Measurements from ENCODE around the gene CIDEC.

DNA sequence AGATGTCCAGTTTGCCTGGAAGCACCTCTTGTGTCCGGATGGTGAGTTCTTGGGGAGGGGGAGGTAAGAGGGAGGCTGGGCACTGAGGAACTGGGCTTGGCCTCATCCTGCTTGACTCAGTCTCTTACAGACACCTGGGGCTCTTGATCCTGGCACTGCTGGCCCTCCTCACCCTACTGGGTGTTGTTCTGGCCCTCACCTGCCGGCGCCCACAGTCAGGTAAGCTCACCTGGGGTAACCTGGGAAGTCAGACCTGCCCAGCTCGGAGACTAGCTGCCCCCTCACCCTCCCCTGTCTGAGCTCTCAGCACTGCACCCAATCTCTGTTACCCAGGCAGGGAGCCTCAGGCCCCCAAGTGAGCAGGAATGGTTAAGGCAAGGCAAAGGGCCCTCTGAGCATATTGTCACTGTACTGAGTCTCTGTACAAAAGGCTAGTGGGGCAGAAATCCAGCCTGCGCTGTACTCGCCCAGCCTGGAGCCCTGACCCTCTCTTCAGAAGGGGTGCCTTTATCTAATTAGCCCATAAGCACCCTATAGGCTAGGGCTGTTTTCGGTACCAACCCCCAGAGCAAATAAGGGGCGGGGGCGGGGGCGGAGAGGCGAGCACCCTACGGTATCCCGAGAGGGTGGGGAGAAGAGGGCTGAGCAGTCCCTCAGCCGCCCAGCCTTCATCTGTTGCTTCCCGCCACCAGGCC is 34.7 kb upstream of the CIDEC start:
- TF ChIP-seq ZNF501 (tag by site-specific recombination; IDR thresholded peaks at IDR 0.05) (no peak), ZNF138 (tag by site-specific recombination; IDR thresholded peaks at IDR 0.05; ENCODE audit: borderline replicate concordance) (no peak), KLF10 (tag by site-specific recombination; IDR thresholded peaks at IDR 0.05) (no peak), ZNF341 (tag by site-specific recombination; IDR thresholded peaks at IDR 0.05; ENCODE audit: low read depth) (no peak), ZNF10 (tag by site-specific recombination; IDR thresholded peaks at IDR 0.05) (no peak), ZNF837 (tag by site-specific recombination; IDR thresholded peaks at IDR 0.05) (no peak), ZNF311 (tag by site-specific recombination; IDR thresholded peaks at IDR 0.05; ENCODE audit: borderline replicate concordance) (no peak), ZBTB7A (tag by site-specific recombination; IDR thresholded peaks at IDR 0.05; ENCODE audit: low read depth) (no peak), ZBTB20 (tag by site-specific recombination; IDR thresholded peaks at IDR 0.05) (no peak), ZNF121 (tag by site-specific recombination; IDR thresholded peaks at IDR 0.05) (no peak), ZNF184 (tag by site-specific recombination; IDR thresholded peaks at IDR 0.05) (no peak), ZNF704 (tag by site-specific recombination; IDR thresholded peaks at IDR 0.05) (no peak)
- TF ChIP-seq, protein P1, sequence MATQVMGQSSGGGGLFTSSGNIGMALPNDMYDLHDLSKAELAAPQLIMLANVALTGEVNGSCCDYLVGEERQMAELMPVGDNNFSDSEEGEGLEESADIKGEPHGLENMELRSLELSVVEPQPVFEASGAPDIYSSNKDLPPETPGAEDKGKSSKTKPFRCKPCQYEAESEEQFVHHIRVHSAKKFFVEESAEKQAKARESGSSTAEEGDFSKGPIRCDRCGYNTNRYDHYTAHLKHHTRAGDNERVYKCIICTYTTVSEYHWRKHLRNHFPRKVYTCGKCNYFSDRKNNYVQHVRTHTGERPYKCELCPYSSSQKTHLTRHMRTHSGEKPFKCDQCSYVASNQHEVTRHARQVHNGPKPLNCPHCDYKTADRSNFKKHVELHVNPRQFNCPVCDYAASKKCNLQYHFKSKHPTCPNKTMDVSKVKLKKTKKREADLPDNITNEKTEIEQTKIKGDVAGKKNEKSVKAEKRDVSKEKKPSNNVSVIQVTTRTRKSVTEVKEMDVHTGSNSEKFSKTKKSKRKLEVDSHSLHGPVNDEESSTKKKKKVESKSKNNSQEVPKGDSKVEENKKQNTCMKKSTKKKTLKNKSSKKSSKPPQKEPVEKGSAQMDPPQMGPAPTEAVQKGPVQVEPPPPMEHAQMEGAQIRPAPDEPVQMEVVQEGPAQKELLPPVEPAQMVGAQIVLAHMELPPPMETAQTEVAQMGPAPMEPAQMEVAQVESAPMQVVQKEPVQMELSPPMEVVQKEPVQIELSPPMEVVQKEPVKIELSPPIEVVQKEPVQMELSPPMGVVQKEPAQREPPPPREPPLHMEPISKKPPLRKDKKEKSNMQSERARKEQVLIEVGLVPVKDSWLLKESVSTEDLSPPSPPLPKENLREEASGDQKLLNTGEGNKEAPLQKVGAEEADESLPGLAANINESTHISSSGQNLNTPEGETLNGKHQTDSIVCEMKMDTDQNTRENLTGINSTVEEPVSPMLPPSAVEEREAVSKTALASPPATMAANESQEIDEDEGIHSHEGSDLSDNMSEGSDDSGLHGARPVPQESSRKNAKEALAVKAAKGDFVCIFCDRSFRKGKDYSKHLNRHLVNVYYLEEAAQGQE (tag by site-specific recombination; IDR thresholded peaks at IDR 0.05) = no peak
- TF ChIP-seq, protein P2, sequence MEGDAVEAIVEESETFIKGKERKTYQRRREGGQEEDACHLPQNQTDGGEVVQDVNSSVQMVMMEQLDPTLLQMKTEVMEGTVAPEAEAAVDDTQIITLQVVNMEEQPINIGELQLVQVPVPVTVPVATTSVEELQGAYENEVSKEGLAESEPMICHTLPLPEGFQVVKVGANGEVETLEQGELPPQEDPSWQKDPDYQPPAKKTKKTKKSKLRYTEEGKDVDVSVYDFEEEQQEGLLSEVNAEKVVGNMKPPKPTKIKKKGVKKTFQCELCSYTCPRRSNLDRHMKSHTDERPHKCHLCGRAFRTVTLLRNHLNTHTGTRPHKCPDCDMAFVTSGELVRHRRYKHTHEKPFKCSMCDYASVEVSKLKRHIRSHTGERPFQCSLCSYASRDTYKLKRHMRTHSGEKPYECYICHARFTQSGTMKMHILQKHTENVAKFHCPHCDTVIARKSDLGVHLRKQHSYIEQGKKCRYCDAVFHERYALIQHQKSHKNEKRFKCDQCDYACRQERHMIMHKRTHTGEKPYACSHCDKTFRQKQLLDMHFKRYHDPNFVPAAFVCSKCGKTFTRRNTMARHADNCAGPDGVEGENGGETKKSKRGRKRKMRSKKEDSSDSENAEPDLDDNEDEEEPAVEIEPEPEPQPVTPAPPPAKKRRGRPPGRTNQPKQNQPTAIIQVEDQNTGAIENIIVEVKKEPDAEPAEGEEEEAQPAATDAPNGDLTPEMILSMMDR (tag by site-specific recombination; IDR thresholded peaks at IDR 0.05) = no peak
